Prostate gland (tissue), 2 donors: ENCODE measurements around the gene SIPA1.

Experiments
- POLR2A ChIP-seq: fragments of 450-650 bp; IDR thresholded peaks from one replicate; pipeline ENCODE4 v1.6.1; 2016; ENCODE audit warnings: antibody characterized with exemption, mild to moderate bottlenecking
- POLR2AphosphoS5 ChIP-seq: sonication (generic); formaldehyde crosslinking; IDR thresholded peaks from one replicate; pipeline ENCODE4 v1.6.1; 2017; ENCODE audit warnings: antibody characterized with exemption
- TF ChIP-seq, protein P1 (sequence below), 4 experiments: fragments of 200-600 bp in 2 of 4; fragments of 450-650 bp in 2 of 4; sonication (generic) in 2 of 4; IDR thresholded peaks; 1 replicate in 3 of 4; 2 replicates in 1 of 4; pipeline ENCODE4 v1.5.1; 2016 to 2019; ENCODE audit warnings: antibody characterized with exemption in 4 of 4, mild to moderate bottlenecking in 2 of 4, moderate library complexity in 2 of 4

GRCh38 chr11:65658174-65659021 is 20.5 kb downstream of the SIPA1 start:
- TF ChIP-seq POLR2A (no peak), POLR2AphosphoS5 (no peak)
- TF ChIP-seq, protein P1, sequence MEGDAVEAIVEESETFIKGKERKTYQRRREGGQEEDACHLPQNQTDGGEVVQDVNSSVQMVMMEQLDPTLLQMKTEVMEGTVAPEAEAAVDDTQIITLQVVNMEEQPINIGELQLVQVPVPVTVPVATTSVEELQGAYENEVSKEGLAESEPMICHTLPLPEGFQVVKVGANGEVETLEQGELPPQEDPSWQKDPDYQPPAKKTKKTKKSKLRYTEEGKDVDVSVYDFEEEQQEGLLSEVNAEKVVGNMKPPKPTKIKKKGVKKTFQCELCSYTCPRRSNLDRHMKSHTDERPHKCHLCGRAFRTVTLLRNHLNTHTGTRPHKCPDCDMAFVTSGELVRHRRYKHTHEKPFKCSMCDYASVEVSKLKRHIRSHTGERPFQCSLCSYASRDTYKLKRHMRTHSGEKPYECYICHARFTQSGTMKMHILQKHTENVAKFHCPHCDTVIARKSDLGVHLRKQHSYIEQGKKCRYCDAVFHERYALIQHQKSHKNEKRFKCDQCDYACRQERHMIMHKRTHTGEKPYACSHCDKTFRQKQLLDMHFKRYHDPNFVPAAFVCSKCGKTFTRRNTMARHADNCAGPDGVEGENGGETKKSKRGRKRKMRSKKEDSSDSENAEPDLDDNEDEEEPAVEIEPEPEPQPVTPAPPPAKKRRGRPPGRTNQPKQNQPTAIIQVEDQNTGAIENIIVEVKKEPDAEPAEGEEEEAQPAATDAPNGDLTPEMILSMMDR (IDR thresholded peaks at IDR 0.05), result no peak
